GM11168 (cell line): ENCODE data around the gene SIX5.
"Not testable (repeated sequence)": the region's sequence is repeated elsewhere in the genome, so short reads cannot be mapped to it uniquely, and the experiment has no call there.

ENCODE experiments used
- in situ Hi-C: fragments of 300-500 bp; cut with MboI; formaldehyde crosslinking; loops from one replicate; pipeline ENCODE4 v1.12.0; 2022; ENCODE audit warnings: low sequenced_read_pairs; ENCODE audit not compliant: unreplicated experiment

SIX5 gene

GRCh38 chr19:45768984-45769782, at the start of gene SIX5:
Gene SIX5, minus strand, starts transcription at chr19:45769252. Its CDS starts 408 bp downstream, at chr19:45768844.
- in situ Hi-C loops = no loop called here

- in situ Hi-C loops = no loop called here
These were observed 48.8 kb upstream of the SIX5 start for GRCh38 chr19:45817725-45818301.

- in situ Hi-C loops = no loop called here
These were observed 48.1 kb upstream of the SIX5 start for GRCh38 chr19:45817010-45817724.

DNA sequence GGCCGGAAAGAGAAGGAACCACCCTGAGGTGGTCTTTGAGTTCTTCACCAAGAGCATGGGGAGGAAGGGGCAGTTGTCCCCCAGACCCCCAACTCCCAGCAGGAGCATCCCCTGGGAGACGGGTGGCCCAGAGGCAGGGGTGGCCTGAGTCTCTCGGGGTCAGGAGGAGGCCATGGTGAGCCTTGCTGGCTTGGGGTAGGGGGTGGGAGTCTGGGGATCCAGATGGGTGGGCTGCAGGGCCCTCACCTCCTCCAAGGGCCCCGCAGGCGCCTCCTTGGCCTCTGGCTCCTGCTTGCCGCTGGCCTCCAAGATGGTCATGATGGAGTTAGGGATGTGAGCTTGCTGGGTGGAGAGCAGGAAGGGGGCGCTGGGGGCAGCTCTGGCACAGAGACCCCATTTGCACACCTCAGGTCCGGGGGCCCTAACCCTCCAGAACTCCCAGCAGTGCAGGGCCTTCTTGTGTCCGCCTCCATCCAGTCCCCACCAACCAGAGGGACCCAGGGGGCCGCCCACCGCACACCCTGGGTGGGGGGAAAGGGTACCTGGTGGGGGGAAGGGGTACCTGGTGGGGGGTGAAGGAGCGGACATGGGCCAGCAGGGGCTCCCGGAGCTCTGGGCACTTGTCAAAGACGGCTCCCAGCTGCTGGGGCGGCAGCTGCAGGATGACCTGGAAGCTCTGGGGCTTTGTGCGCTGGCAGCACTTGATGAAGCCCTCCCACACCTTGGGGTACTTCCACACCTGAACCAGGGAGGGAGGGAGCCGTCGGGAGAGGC, 47.4 kb upstream of the SIX5 start:
- in situ Hi-C loops = no loop called here

- in situ Hi-C loops = no loop called here
These were observed 46.6 kb upstream of the SIX5 start for GRCh38 chr19:45815481-45816216.

- in situ Hi-C loops = no loop called here
These were observed 45.9 kb upstream of the SIX5 start, which contains the start of gene RSPH6A for GRCh38 chr19:45814851-45815480. Gene RSPH6A, minus strand, starts transcription at chr19:45815308. Its CDS starts 132 bp downstream, at chr19:45815176.

DNA sequence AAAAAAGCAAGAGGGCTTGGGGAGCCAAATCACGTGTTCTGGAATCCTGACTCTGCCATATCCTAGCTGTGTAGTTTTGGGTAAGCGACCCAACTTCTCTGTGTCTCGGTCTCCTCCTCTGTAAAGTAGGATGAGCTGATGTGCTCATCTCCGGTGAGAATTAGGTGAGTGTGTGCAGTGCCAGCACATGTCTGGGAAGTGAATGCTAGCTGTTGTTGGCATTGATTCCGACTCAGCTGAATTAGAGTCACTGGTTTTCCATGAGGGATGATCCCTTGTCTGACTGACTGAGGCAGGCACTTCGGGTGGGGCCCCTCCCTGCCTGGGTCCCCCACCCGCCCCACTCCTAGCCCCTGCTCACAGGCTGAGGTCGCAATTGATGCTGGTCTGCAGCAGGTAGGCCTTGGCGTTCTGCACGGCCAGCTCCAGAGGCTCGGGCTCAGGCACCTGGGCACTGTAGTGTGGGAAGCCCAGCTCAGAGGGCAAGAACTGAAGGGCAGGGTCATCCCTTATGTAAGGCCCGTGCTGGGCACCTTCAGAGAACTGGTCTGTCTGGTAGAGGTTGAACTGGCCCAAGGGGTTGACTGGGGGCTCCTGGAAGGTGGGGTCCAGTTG, 45.2 kb upstream of the SIX5 start:
- in situ Hi-C loops = no loop called here

- in situ Hi-C loops = no loop called here
These were observed 43.2 kb upstream of the SIX5 start for GRCh38 chr19:45812297-45812696.

DNA sequence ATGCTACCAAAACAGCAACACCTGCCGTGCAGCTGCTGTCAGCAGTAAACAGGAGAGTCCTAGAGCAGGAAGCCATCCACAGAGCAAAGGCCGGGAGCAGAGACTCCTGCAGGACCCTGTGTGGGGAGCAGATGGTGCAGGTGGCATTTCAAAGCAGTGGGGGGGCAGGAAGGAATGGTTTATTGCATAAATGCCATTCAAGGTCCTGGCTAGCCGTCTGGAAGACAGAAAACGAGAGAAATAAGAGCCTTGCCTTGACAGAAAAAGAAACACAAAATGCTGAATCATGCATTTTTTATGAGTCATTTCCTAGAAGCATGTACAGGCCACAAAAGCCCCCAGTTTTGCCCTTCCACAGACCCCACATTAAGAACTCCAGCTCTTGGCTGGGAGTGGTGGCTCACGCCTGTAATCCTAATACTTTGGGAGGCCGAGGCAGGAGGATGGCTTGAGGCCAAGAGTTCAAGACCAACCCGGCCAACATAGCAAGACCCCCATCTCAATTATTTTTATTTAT, 40.6 kb upstream of the SIX5 start:
- in situ Hi-C loops = no loop called here

GRCh38 chr19:45805719-45806118, 36.7 kb upstream of the SIX5 start:
- in situ Hi-C loops = no loop called here

DNA sequence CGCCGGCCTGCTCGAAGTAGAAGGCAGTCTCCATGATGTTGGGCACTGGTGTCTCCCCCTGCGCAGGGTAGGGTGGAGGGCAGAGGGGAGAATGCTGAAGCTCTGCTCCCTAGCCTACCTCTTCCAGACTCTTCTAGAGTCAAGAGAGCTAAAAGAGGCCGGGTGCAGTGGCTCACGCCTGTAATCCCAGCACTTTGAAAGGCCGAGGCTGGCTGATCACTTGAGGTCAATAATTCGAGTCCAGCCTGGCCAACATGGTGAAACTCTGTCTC, 35.8 kb upstream of the SIX5 start:
- in situ Hi-C loops = no loop called here

GRCh38 chr19:45804140-45804958, 35.3 kb upstream of the SIX5 start:
- in situ Hi-C loops = no loop called here

- in situ Hi-C loops = no loop called here
These were observed 32.6 kb upstream of the SIX5 start for GRCh38 chr19:45801603-45802175.

- in situ Hi-C loops = no loop called here
These were observed 31.1 kb upstream of the SIX5 start for GRCh38 chr19:45800070-45800553.

- in situ Hi-C loops = not testable (repeated sequence)
These were observed 30.5 kb upstream of the SIX5 start for GRCh38 chr19:45799541-45799940.

- in situ Hi-C loops = no loop called here
These were observed 30.0 kb upstream of the SIX5 start for GRCh38 chr19:45798995-45799517.

- in situ Hi-C loops = no loop called here
These were observed 25.6 kb upstream of the SIX5 start for GRCh38 chr19:45794627-45795026.
